Measurements from ENCODE around the gene SCPEP1. TPM values are rescaled to one million over a fixed set of nuclear protein-coding genes. Genes with fewer than 3 reads are reported as not detected.

SCPEP1 gene
- total RNA-seq, 1 experiment from 2014 or later: 51.4 TPM

DNA sequence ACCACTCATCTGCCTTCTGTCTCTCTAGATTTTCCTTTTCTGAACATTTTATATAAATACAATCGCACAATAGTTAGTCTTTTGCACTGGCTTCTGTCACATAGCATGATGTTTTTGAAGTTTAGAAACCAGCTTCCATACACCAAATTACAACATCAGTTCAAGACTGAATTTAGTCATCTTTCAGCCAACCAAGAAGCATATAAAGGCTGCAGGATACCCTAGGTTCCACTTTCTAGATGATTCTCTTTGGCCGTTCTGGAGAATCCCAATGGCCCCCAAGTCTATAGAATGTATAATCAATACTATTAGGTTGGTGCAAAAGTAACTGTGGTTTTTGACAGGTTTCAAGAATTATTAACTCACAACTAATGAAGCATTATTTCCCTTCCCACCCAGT is 19.4 kb downstream of the SCPEP1 start:
- peaks cover 79% of the 10 kb centered on the region for H3K36me3 Mint-ChIP-seq (ENCODE audit: insufficient read depth, unreplicated experiment)
- BruUV-seq (replicated peaks): no TSS peak
- no peaks in the 10 kb centered on the region for H3K4me1 Mint-ChIP-seq (ENCODE audit: insufficient read depth, unreplicated experiment)
- TF ChIP-seq, protein P1, sequence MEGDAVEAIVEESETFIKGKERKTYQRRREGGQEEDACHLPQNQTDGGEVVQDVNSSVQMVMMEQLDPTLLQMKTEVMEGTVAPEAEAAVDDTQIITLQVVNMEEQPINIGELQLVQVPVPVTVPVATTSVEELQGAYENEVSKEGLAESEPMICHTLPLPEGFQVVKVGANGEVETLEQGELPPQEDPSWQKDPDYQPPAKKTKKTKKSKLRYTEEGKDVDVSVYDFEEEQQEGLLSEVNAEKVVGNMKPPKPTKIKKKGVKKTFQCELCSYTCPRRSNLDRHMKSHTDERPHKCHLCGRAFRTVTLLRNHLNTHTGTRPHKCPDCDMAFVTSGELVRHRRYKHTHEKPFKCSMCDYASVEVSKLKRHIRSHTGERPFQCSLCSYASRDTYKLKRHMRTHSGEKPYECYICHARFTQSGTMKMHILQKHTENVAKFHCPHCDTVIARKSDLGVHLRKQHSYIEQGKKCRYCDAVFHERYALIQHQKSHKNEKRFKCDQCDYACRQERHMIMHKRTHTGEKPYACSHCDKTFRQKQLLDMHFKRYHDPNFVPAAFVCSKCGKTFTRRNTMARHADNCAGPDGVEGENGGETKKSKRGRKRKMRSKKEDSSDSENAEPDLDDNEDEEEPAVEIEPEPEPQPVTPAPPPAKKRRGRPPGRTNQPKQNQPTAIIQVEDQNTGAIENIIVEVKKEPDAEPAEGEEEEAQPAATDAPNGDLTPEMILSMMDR (IDR thresholded peaks at IDR 0.05; ENCODE audit: unreplicated experiment): no peak
- ChIA-PET CTCF (no interaction called here), POLR2A (no interaction called here)
- no peaks in the 10 kb centered on the region for H3K9me3 Mint-ChIP-seq (ENCODE audit: unreplicated experiment)
- H3K27me3 Mint-ChIP-seq (ENCODE audit: insufficient read depth, unreplicated experiment): no peaks in the 10 kb centered on the region
- H3K4me3 Mint-ChIP-seq (ENCODE audit: unreplicated experiment): no peak overlapping the region
- H3K27ac Mint-ChIP-seq (ENCODE audit: low read depth, unreplicated experiment): no peak overlapping the region
- intact Hi-C loops (cut with micrococcal nuclease): no loop called here
- no peak for DNase-seq (ENCODE audit: unreplicated experiment)

- H3K36me3 Mint-ChIP-seq (ENCODE audit: insufficient read depth, unreplicated experiment): peaks cover 59% of the 10 kb centered on the region
- no TSS peak for BruUV-seq (replicated peaks)
- CTCF ChIA-PET: interaction anchor here (1.4 kb wide), 1 partner anchor 9 kb away, joined by 4 read pairs; no protein-coding TSS in a partner anchor
Measured at GRCh38 chr17:57001541-57001940, 23.6 kb downstream of the SCPEP1 start.

GRCh38 chr17:57002904-57003303 is 25.0 kb downstream of the SCPEP1 start:
- ChIA-PET CTCF (interaction anchor here (0.6 to 0.7 kb wide), 2 partner anchors 14 to 43 kb away, joined by 4 read pairs; no protein-coding TSS in a partner anchor), POLR2A (interaction anchor here (0.6 to 2.8 kb wide), 4 partner anchors 9 to 25 kb away, joined by 3 to 9 read pairs (median 3); partner anchors contain the start of gene SCPEP1)
- no peak overlapping the region for H3K4me3 Mint-ChIP-seq (ENCODE audit: unreplicated experiment)

More at GRCh38 chr17:57001541-57001940, 23.6 kb downstream of the SCPEP1 start:
- intact Hi-C loops (cut with micrococcal nuclease): no loop called here
- TF ChIP-seq, protein P1 (IDR thresholded peaks at IDR 0.05; ENCODE audit: unreplicated experiment): no peak
- Mint-ChIP-seq H3K27ac (ENCODE audit: low read depth, unreplicated experiment) (no peak overlapping the region), H3K4me1 (ENCODE audit: insufficient read depth, unreplicated experiment) (peaks cover 11% of the 10 kb centered on the region), H3K4me3 (ENCODE audit: unreplicated experiment) (no peak overlapping the region), H3K9me3 (ENCODE audit: unreplicated experiment) (no peaks in the 10 kb centered on the region), H3K27me3 (ENCODE audit: insufficient read depth, unreplicated experiment) (no peaks in the 10 kb centered on the region)
- no peak for DNase-seq (ENCODE audit: unreplicated experiment)
- POLR2A ChIA-PET: interaction anchor here (0.7 to 2.8 kb wide), 2 partner anchors 23 to 269 kb away, joined by 3 to 9 read pairs; partner anchors contain the start of gene SCPEP1

GRCh38 chr17:57004944-57005579 is 27.1 kb downstream of the SCPEP1 start:
- no peak overlapping the region for H3K27ac Mint-ChIP-seq (ENCODE audit: low read depth, unreplicated experiment)
- no peaks in the 10 kb centered on the region for H3K9me3 Mint-ChIP-seq (ENCODE audit: unreplicated experiment)
- ChIA-PET CTCF (interaction anchor here (0.6 to 1.1 kb wide), 3 partner anchors 9 to 75 kb away, joined by 4 to 5 read pairs (median 4); no protein-coding TSS in a partner anchor), POLR2A (no interaction called here)
- TF ChIP-seq, protein P1 (IDR thresholded peaks at IDR 0.05; ENCODE audit: unreplicated experiment): peak; percentile 3
- no TSS peak for BruUV-seq (replicated peaks)
- peaks cover 14% of the 10 kb centered on the region for H3K4me1 Mint-ChIP-seq (ENCODE audit: insufficient read depth, unreplicated experiment)
- no peaks in the 10 kb centered on the region for H3K27me3 Mint-ChIP-seq (ENCODE audit: insufficient read depth, unreplicated experiment)
- H3K4me3 Mint-ChIP-seq (ENCODE audit: unreplicated experiment): no peak overlapping the region
- peaks cover 41% of the 10 kb centered on the region for H3K36me3 Mint-ChIP-seq (ENCODE audit: insufficient read depth, unreplicated experiment)
- no peak for DNase-seq (ENCODE audit: unreplicated experiment)
- intact Hi-C loops (cut with micrococcal nuclease): no loop called here

More at GRCh38 chr17:57002904-57003303, 25.0 kb downstream of the SCPEP1 start:
- intact Hi-C loops (cut with micrococcal nuclease): no loop called here
- no peak overlapping the region for H3K27ac Mint-ChIP-seq (ENCODE audit: low read depth, unreplicated experiment)
- H3K27me3 Mint-ChIP-seq (ENCODE audit: insufficient read depth, unreplicated experiment): no peaks in the 10 kb centered on the region
- peaks cover 52% of the 10 kb centered on the region for H3K36me3 Mint-ChIP-seq (ENCODE audit: insufficient read depth, unreplicated experiment)
- H3K4me1 Mint-ChIP-seq (ENCODE audit: insufficient read depth, unreplicated experiment): peaks cover 11% of the 10 kb centered on the region
- no TSS peak for BruUV-seq (replicated peaks)
- TF ChIP-seq, protein P1 (IDR thresholded peaks at IDR 0.05; ENCODE audit: unreplicated experiment): no peak
- H3K9me3 Mint-ChIP-seq (ENCODE audit: unreplicated experiment): no peaks in the 10 kb centered on the region
- DNase-seq (ENCODE audit: unreplicated experiment): peak; percentile 41
